Stimulated activated CD8-positive, alpha-beta memory T cell treated with anti-CD3 and anti-CD28 coated beads, Interleukin-12 subunit alpha, Interleukin-12 subunit beta, amount 100 ng/mL, for 1 hour (primary cell): ENCODE data around the gene NDUFA8.

Source experiments
- DNase-seq: peaks from one replicate; pipeline ENCODE4 v3.0.0-alpha.2; 2020; ENCODE audit warnings: low read depth

The NDUFA8 gene

GRCh38 chr9:122184551-122184950 is 25.0 kb upstream of the NDUFA8 start:
- DNase-seq, result no peak

GRCh38 chr9:122183501-122183900 is 23.9 kb upstream of the NDUFA8 start:
- no peak for DNase-seq

GRCh38 chr9:122180633-122181032 is 21.1 kb upstream of the NDUFA8 start:
- no peak for DNase-seq

- no peak for DNase-seq
Measured at GRCh38 chr9:122179690-122180074, 20.1 kb upstream of the NDUFA8 start.

GRCh38 chr9:122179054-122179689 is 19.6 kb upstream of the NDUFA8 start:
- DNase-seq, result no peak

- no peak for DNase-seq
Measured at GRCh38 chr9:122176916-122177315, 17.3 kb upstream of the NDUFA8 start.

GRCh38 chr9:122173670-122174069 is 14.1 kb upstream of the NDUFA8 start:
- DNase-seq, result no peak

GRCh38 chr9:122172131-122172530 is 12.6 kb upstream of the NDUFA8 start:
- no peak for DNase-seq

- no peak for DNase-seq
Measured at GRCh38 chr9:122168356-122168755, 8.8 kb upstream of the NDUFA8 start.

- no peak for DNase-seq
Measured at GRCh38 chr9:122164286-122164685, 4.7 kb upstream of the NDUFA8 start.

GRCh38 chr9:122162415-122162814 is 2.8 kb upstream of the NDUFA8 start:
- no peak for DNase-seq

GRCh38 chr9:122159925-122160246 is 307 bp upstream of the NDUFA8 start:
- no peak for DNase-seq

GRCh38 chr9:122158202-122158601 is 1.4 kb downstream of the NDUFA8 start:
- DNase-seq, result no peak

GRCh38 chr9:122155796-122156195 is 3.8 kb downstream of the NDUFA8 start:
- no peak for DNase-seq

- DNase-seq, result no peak
Measured at GRCh38 chr9:122151267-122151828, 8.2 kb downstream of the NDUFA8 start.

GRCh38 chr9:122145592-122145863 is 14.1 kb downstream of the NDUFA8 start:
- DNase-seq, result no peak

- DNase-seq, result no peak
Measured at GRCh38 chr9:122144836-122145591, 14.6 kb downstream of the NDUFA8 start.

GRCh38 chr9:122143876-122144405 is 15.6 kb downstream of the NDUFA8 start:
- DNase-seq, result no peak

- DNase-seq, result no peak
Measured at GRCh38 chr9:122143296-122143695, 16.3 kb downstream of the NDUFA8 start.

GRCh38 chr9:122141671-122142070 is 17.9 kb downstream of the NDUFA8 start:
- no peak for DNase-seq

GRCh38 chr9:122140368-122141193 is 19.0 kb downstream of the NDUFA8 start:
- no peak for DNase-seq

- DNase-seq, result no peak
Measured at GRCh38 chr9:122138560-122139268, 20.9 kb downstream of the NDUFA8 start.
